ENCODE results near the gene MAD2L2.

- TF ChIP-seq POLR2AphosphoS5 (IDR thresholded peaks at IDR 0.05; ENCODE audit: low read depth, low read length) (no peak), TAF1 (IDR thresholded peaks at IDR 0.05; ENCODE audit: borderline replicate concordance, insufficient read depth, low read length) (no peak)
These were observed 6.5 kb downstream of the MAD2L2 start for GRCh38 chr1:11674488-11674887.

Data from PFSK-1 (cell line).